Stimulated activated CD4-positive, alpha-beta T cell treated with anti-CD3 and anti-CD28 coated beads, Interleukin-12 subunit alpha, Interleukin-12 subunit beta, amount 100 ng/mL, for 48 hours (primary cell): ENCODE results near the gene GPR132.
"Not testable (repeated sequence)": the region's sequence is repeated elsewhere in the genome, so short reads cannot be mapped to it uniquely, and the experiment has no call there.

Experiments used
- DNase-seq, 3 donors: peaks; one replicate each; pipeline ENCODE4 v3.0.0-alpha.2; 2020; ENCODE audit warnings: low read depth in 2 of 3, low spot score in 1 of 3

The GPR132 gene

GRCh38 chr14:105076296-105076804 is 11.1 kb upstream of the GPR132 start:
- no peak for DNase-seq

DNA sequence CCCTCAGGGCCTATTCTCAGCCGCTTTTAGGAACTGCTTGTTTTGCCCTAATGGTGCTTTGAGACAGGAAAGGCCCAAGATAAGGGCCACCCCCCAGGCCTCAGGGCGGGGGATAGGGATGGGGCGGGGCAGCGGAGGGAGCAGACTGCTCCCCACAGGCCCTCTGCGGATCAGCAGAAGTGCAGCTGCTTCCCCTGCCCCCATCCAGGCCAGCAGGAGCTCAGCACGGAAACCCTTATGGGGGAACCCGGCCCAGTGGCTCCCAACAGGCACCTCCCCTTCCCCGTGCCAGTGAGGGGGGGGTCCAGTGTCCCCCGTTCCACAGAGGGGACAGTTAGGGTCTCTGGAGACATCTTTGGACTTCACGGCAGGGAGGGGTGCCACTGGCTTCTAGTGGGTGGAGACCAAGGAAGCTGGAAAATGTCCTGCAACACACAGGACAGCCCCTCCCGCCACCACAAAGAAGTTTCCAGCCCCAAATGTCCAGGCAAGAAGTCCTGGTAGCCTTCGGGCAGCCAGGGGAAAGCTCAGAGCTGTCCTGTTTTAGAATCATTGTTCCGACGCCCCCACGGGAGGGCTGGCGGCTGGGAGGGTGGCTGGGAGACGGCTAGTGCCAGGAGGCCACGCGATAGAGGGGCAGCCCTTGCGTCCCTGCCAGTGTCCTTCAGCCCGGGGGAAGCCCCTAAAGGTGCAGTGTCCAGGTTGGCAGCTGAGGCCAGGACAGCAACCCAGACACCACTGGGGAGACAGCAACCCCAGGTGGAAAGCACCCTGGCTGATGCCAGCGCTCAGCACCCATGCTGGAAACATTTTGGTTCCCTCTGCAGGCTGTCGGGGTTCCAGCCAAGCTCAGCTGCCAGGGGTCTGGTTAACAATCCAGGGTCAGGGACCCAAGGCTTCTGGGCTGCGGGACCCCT is 10.4 kb upstream of the GPR132 start:
- no peak for DNase-seq

- DNase-seq: no peak
Observed at GRCh38 chr14:105074601-105075053, 9.4 kb upstream of the GPR132 start.

- no peak for DNase-seq
Observed at GRCh38 chr14:105073720-105074600, 8.7 kb upstream of the GPR132 start.

DNA sequence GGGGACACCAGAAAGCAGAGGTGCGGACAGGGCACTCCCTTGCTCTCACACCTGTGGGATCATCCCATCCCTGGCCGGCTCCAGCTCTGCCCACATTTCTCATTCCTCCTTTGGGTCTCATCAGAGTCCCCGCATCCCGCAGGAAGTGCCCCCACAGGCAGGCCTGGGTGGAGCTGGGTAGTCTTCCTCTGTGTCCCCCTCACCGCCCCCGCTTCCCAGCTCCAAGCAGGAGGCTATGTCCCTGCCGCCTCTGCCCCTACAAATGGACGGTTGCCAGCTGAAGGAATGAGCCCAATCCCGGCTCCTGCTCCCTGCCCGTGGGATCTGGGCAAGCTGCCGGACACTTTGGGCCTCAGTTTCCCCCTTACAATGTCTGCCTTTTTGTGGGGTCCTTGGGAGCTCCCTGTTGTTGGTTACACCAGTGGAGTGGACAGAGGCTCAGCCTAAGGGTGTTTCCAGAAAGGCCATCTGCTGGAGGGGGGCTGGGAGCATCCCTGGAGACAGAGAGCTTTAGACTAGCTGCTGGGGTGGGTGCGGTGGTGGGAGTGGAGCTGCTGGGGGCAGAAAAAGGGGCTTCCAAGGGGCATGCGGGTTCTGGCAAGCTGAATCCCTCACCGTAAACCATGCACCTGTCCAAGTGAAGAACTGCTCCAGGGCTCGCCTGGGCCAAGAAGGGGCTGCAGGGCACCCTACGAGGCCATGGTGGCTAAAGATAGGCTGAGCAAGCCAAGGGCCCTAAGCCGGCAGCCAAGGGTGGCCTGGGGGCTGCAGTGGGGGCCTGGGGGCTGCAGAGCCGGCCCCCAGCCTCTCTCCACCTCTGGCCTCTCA is 7.9 kb upstream of the GPR132 start:
- no peak for DNase-seq

DNA sequence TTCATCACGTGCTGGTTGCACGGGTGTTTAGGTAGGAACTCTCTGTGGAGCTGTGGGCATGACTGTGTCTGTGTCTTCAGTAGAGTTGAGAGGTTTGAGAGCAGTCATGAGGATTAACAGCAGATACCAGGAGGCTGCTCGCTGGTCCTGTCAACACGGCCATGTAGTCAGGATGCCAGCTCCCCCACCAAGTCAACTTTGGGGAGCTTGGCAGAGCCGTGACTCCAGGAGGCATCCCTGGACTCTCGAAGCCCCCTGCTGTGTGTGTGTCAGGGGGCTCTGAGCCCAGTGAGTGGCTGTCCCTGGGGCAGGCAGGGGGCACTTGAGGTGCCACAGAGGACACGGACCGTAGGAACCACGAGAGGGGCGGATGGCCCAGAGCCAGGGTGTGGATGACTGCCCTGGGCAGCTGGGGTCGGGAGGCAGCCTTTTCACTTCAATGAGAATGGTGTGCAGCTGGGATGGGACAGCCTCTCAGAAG is 7.2 kb upstream of the GPR132 start:
- DNase-seq: no peak

DNA sequence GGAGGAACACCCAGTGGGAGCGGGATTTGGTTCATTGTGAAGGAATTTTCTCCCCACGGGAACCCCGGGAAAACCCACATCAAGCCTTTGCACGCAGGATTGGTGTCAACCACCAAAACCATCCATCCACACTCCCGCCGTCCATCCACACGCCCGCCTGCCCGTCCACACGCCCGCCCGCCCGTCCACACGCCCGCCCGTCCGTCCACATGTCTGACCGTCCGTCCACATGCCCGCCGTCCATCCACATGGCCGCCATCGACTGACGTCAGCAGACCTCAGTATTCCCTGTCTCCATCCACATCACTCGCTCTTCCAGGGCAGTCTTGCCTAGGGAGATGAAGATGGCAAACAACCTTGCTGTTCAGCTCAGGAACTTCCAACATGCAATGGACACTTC is 6.7 kb upstream of the GPR132 start:
- DNase-seq: no peak

DNA sequence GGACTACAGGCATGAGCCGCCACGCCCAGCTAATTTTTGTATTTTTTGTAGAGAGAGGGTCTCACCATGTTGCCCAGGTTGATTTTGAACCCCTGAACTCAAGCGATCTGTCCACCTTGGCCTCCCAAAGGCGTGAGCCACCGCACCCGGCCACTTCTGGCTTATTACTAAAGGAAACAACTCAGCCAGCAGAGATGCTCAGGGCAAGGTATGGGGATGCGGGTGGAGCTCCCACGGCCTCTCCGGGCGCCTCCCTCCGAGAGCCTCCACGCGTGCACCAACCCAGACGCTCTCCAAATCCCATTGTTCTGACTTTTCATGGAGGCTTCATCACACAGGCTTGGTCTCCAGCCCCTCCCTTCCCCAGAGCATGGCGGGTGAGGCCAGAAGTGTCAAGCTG is 6.1 kb upstream of the GPR132 start:
- DNase-seq: no peak

GRCh38 chr14:105070760-105071137 is 5.5 kb upstream of the GPR132 start:
- DNase-seq: no peak

- DNase-seq: no peak
Observed at GRCh38 chr14:105069871-105070759, 4.9 kb upstream of the GPR132 start.

- DNase-seq: no peak
Observed at GRCh38 chr14:105069522-105069870, 4.3 kb upstream of the GPR132 start.

DNA sequence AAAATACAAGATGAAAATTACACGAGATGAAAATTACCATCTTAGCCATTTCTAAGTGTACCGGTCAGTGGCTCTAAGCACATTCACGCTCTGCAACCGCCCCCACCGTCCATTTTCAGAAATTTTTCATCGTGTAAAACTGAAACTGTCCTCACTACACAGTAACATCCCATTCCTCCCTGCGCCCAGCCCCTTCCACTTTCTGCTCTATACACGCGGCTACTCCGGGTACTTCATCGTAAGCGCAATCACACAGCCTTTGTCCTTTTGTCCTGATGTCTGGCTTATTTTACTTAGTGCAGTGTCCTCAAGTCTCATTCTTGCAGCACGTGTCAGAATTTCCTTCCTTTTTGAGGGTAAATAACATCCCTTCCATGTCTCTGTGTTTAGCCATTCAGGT is 3.6 kb upstream of the GPR132 start:
- no peak for DNase-seq

- no peak for DNase-seq
Observed at GRCh38 chr14:105067969-105068301, 2.7 kb upstream of the GPR132 start.

- DNase-seq: peak in 2 of 3 donors; percentile 66 to 67
Observed at GRCh38 chr14:105067140-105067968, 2.1 kb upstream of the GPR132 start.

GRCh38 chr14:105066240-105067071 is 1.2 kb upstream of the GPR132 start:
- no peak for DNase-seq

- DNase-seq: no peak
Observed at GRCh38 chr14:105064721-105065143, 498 bp downstream of the GPR132 start.

GRCh38 chr14:105064001-105064400 is 1.2 kb downstream of the GPR132 start:
- DNase-seq: no peak

DNA sequence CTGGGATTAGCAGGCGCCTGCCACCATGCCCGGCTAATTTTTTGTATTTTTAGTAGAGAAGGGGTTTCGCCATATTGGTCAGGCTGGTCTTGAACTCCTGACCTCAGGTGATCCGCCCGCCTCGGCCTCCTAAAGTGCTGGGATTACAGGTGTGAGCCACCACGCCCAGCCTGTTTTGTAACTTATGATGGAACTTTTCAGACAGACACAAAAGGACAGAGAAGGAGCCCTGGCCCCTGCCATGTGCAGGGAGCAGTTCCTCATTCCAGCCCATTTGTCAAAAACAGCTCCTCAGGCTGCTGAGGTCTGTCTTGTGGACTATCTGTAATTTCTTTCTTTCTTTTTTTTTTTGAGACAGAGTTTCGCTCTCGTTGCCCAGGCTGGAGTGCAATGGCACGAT is 1.7 kb downstream of the GPR132 start:
- not testable (repeated sequence) for DNase-seq
